IMR-90 (cell line): Measurements from ENCODE around the gene TNS3.

Experiments used
- CEBPB ChIP-seq: IDR thresholded peaks from 2 replicates; pipeline ENCODE4 v1.6.1; 2012; ENCODE audit warnings: low read depth, low read length, improper control_type of control experiment
- CTCF ChIP-seq: conservative IDR thresholded peaks from 2 replicates; pipeline ENCODE4 v1.5.1; 2012; ENCODE audit warnings: mild to moderate bottlenecking, low read depth, low read length, improper control_type of control experiment
- FOS ChIP-seq: fragments of 150-350 bp; IDR thresholded peaks from 2 replicates; pipeline ENCODE4 v1.6.1; 2016; ENCODE audit warnings: low read depth, low read length
- MAZ ChIP-seq: IDR thresholded peaks from 2 replicates; pipeline ENCODE4 v1.6.1; 2012; ENCODE audit warnings: low read depth, mild to moderate bottlenecking, low read length, improper control_type of control experiment, moderate library complexity, borderline replicate concordance

- TF ChIP-seq CTCF: no peak
- no peak for TF ChIP-seq FOS
- TF ChIP-seq MAZ: no peak
- no peak for TF ChIP-seq CEBPB
These were observed 130.1 kb downstream of the TNS3 start for GRCh38 chr7:47451851-47452205.
